ENCODE data around the gene DAB1.
A peak's percentile ranks its signal among the peaks of the same experiment; 100 is the strongest.

DAB1 gene

DNA sequence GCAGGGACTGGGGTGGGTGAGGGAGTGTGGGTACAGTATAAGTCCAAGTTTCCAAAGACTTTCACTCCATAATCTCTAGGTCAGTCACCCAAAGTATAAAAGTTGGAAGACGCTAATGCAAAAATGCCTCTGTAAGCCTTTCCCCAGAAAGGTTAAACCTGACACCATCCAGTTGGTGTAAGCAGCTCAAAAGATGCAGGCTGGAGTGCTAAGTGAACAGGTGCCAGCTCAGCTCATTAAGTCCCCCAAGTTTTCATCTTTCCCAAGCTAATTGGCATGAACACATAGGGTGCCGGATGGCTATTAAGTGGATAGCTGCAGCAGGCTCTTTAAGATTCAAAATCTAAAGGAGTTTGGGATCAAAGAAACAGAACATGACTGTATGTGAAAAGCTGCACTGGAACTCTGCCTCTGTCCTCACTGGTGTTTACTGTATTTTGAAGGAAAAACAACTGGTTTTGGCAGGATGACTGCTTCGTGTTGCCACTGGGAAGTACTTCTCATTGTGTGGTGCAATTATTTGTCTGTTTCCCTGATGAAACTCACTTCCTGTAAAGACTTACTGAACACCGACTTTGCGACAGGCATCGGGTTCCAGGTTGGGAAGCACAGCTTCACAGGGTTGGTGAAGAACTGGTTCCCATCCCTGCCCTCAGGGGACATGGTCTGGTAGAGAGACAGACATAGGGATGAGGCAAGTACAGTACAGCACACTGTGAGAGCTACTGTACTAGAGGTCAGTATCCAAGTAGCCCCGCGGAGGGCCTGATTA lies 152.7 kb downstream of the DAB1 start:
- no peak for DNase-seq (ENCODE audit: low read depth)
- TF ChIP-seq, protein P1, sequence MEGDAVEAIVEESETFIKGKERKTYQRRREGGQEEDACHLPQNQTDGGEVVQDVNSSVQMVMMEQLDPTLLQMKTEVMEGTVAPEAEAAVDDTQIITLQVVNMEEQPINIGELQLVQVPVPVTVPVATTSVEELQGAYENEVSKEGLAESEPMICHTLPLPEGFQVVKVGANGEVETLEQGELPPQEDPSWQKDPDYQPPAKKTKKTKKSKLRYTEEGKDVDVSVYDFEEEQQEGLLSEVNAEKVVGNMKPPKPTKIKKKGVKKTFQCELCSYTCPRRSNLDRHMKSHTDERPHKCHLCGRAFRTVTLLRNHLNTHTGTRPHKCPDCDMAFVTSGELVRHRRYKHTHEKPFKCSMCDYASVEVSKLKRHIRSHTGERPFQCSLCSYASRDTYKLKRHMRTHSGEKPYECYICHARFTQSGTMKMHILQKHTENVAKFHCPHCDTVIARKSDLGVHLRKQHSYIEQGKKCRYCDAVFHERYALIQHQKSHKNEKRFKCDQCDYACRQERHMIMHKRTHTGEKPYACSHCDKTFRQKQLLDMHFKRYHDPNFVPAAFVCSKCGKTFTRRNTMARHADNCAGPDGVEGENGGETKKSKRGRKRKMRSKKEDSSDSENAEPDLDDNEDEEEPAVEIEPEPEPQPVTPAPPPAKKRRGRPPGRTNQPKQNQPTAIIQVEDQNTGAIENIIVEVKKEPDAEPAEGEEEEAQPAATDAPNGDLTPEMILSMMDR (conservative IDR thresholded peaks at IDR 0.05; ENCODE audit: control insufficient read depth, insufficient read depth, low read depth, low read length): no peak
- H3K4me3 ChIP-seq (ENCODE audit: control insufficient read depth, low read depth, low read length): no peak overlapping the region

DNA sequence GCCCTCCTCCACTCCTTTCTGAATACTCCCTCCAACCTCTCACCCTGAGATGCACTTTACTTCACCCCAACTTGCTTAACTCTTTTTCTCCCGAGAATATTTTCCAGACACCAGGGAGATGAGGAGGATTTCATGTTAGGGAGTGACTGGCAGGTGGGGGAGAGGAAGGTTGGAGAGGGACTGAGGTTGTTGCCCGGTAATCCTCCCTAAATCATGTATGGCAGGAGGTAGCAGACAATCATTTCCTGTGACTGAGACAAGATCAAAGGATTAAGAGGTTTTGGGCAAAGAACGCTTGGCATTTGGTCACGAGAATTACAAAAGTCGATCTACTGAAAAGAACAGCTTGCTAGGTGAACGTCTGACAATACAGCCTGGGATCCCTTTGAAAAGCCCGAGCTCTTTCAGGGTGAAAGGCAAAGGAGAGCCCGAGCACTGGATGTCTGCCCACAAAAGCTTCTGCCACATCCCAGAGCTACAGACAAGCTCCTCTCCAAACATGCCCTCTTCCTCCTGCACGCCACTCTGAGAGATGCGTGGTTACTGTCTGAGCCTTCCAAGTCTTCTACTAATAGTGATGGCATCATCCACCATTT lies 154.1 kb downstream of the DAB1 start:
- H3K4me3 ChIP-seq (ENCODE audit: control insufficient read depth, low read depth, low read length): no peak overlapping the region
- TF ChIP-seq, protein P1 (conservative IDR thresholded peaks at IDR 0.05; ENCODE audit: control insufficient read depth, insufficient read depth, low read depth, low read length): no peak
- no peak for DNase-seq (ENCODE audit: low read depth)

DNA sequence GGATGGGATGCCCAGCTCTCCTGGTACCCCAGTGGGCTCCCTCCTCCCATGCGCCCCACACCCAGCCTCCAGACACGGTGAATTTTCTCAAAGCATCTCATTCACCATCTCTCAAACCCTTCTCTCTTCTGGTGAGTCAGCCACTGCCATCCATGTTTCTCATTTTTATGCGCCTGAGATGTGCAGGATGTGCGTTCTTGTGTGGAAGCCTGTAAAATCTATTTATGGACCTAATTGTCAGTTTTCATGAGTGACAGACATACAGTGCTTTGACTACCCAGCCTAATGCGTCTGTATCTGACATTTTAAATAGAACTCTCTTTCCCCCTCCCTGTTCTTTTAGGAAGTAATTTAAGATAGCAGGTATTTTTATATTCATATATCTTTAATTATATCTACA lies 158.8 kb downstream of the DAB1 start:
- no peak overlapping the region for H3K4me3 ChIP-seq (ENCODE audit: control insufficient read depth, low read depth, low read length)
- DNase-seq (ENCODE audit: low read depth): no peak
- TF ChIP-seq, protein P1 (conservative IDR thresholded peaks at IDR 0.05; ENCODE audit: control insufficient read depth, insufficient read depth, low read depth, low read length): no peak

DNA sequence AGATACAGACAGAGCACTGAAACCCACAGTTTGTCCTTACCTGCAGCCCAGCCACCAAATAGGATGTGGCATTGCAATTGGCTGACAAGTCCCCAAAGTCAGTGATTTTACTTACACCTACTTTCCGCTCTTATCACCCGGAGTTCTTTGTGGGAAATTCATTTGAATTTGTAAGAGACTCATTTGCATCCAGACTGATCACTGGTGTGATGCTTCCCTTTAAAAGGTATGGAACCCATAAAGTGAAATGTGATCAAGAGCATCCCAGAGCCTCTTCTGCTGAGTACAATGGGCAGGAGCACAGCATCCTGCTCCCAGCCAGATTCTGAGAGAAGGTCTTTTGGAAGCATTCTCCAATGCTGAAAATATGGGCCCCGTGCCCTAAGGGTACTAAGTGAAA lies 161.4 kb downstream of the DAB1 start:
- TF ChIP-seq, protein P1 (conservative IDR thresholded peaks at IDR 0.05; ENCODE audit: control insufficient read depth, insufficient read depth, low read depth, low read length): no peak
- H3K4me3 ChIP-seq (ENCODE audit: control insufficient read depth, low read depth, low read length): no peak overlapping the region
- no peak for DNase-seq (ENCODE audit: low read depth)

DNA sequence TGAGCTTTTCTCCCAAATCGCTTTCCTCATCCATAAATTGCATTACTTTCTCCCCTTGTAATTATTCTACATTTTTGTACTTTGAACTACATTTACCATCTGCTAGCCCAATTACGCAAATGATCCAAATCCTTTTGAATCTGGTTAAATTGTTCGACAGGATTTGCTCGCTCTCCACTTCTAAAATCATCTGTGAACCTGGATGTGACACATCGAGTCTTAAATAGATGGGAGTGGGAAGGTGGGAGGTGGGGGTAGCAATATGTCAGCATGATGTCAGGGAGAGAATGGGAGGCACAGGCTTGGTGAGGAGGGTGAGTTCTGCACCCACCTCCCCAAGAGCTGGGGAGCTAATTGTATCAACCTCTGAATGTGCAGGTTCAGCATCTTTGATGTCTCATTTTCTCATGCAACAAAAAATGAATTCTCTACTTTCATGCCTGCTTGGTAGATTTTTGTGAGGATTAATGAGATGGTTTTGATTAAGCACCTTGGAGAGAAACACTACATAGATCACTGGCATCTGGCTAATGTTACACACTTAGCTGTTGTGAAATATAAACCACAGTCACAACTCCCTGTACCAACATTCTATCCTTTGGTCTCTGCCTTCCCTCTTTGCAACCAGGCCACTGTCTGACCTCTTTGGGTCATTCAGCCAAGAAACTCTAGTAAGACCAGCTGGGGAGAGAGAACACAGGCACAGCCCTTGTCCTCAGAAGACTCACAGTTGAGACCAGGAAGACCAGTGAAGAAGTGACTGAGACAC lies 165.1 kb downstream of the DAB1 start:
- no peak overlapping the region for H3K4me3 ChIP-seq (ENCODE audit: control insufficient read depth, low read depth, low read length)
- TF ChIP-seq, protein P1 (conservative IDR thresholded peaks at IDR 0.05; ENCODE audit: control insufficient read depth, insufficient read depth, low read depth, low read length): no peak
- DNase-seq (ENCODE audit: low read depth): peak; percentile 33

DNA sequence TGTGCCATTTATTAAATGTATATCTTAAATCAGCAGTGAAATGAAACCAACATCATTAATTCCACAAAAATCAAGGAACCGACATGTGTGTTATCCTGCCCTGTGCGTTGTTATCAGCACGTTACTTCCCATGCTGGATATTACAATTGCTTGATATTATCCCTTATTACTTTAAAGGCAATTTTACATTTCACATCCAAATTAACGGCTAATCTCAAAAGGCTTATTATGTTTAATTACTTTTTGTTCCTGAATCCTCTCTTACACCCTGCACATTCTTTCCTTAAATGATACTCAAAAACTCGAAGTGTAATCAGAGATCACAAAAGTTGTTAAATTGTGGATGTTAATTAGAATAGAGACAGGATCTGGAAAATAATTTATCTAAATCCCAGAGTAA lies 167.9 kb downstream of the DAB1 start:
- no peak overlapping the region for H3K4me3 ChIP-seq (ENCODE audit: control insufficient read depth, low read depth, low read length)
- no peak for DNase-seq (ENCODE audit: low read depth)
- TF ChIP-seq, protein P1 (conservative IDR thresholded peaks at IDR 0.05; ENCODE audit: control insufficient read depth, insufficient read depth, low read depth, low read length): no peak
